HepG2 (cell line): ENCODE measurements around the gene MLLT10. TPM values are rescaled to one million over a fixed set of nuclear protein-coding genes. Genes with fewer than 3 reads are reported as not detected.

Experiments used
- ATAC-seq: fragments of 200-7000 bp; cut with Tn5 transposase; 3 replicates; pipeline ENCODE4 v1.9.1; 2020; ENCODE audit warnings: mild to moderate bottlenecking, moderate library complexity
- BruUV-seq: library from RNA; stranded (reverse); fragments of 400-500 nt; replicated peaks from 2 replicates; lab custom pipeline; 2021; lab: Mats Ljungman, UMichigan
- CTCF ChIA-PET: fragments of 300-600 bp; formaldehyde crosslinking; extraction: SDS; loops from one replicate; lab custom pipeline; 2021; ENCODE audit warnings: low total read pairs, inconsistent platforms, low intra/inter-chr PET ratio; lab: Yijun Ruan, JAX
- POLR2A ChIA-PET: fragments of 350-600 bp; sonication (Branson Sonifier 250); formaldehyde crosslinking; loops from one replicate; lab custom pipeline; 2020; ENCODE audit warnings: antibody characterized with exemption, inconsistent platforms; lab: Yijun Ruan, JAX
- DNase-seq: peaks from one replicate; pipeline ENCODE4 v3.0.0-alpha.2; 2015; ENCODE audit warnings: low spot score
- FAIRE-seq: peaks from 3 replicates; lab custom pipeline; 2011; peaks lifted over from hg19 to GRCh38; lab: Jason Lieb, UNC
- H2AFZ ChIP-seq: one replicate; pipeline ENCODE4 v1.6.1; 2011; ENCODE audit warnings: low read length, inconsistent platforms
- H3K27ac ChIP-seq: fragments of 300-600 bp; 3 replicates; pipeline ENCODE4 v1.8.0; 2011; ENCODE audit warnings: mixed run types, mild to moderate bottlenecking, mixed read lengths, low read length, inconsistent platforms; ENCODE audit not compliant: insufficient read depth; ENCODE audit errors: extremely low read length
- H3K27me3 ChIP-seq, 2 experiments: fragments of 200-600 bp in 1 of 2; 2 replicates in 1 of 2; 3 replicates in 1 of 2; pipeline versions ENCODE4 v1.6.0 to v1.8.0; 2011; ENCODE audit warnings: low read length in 2 of 2, mild to moderate bottlenecking in 2 of 2, moderate library complexity in 2 of 2, inconsistent platforms in 1 of 2; ENCODE audit not compliant: insufficient read depth in 2 of 2, control insufficient read depth in 1 of 2
- H3K36me3 ChIP-seq, 2 experiments: fragments of 200-600 bp in 1 of 2; replicated peaks in 1 of 2; 2 replicates in 1 of 2; 3 replicates in 1 of 2; pipeline versions ENCODE4 v1.5.1 to v1.8.0; 2011; ENCODE audit warnings: low read length in 2 of 2, inconsistent platforms in 1 of 2; ENCODE audit not compliant: insufficient read depth in 2 of 2, control insufficient read depth in 1 of 2
- H3K4me1 ChIP-seq: 2 replicates; pipeline ENCODE4 v1.5.1; 2012; ENCODE audit warnings: low read length, inconsistent platforms; ENCODE audit not compliant: insufficient read depth
- H3K4me2 ChIP-seq: 2 replicates; pipeline ENCODE4 v1.6.0; 2011; ENCODE audit warnings: low read depth, low read length, inconsistent platforms
- H3K4me3 ChIP-seq, 3 experiments: fragments of 200-600 bp in 1 of 3; sonication (generic), shearing (Covaris generic) in 1 of 3; replicated peaks in 1 of 3; 2 replicates each; pipeline ENCODE4 v1.5.1; 2011 to 2016; ENCODE audit warnings: low read length in 3 of 3, inconsistent platforms in 2 of 3, low read depth in 2 of 3, mild to moderate bottlenecking in 2 of 3, control low read depth in 1 of 3, mixed read lengths in 1 of 3; ENCODE audit not compliant: insufficient read depth in 1 of 3
- H3K79me2 ChIP-seq: one replicate; pipeline ENCODE4 v1.6.1; 2011; ENCODE audit warnings: low read length, inconsistent platforms; ENCODE audit not compliant: insufficient read depth
- H3K9ac ChIP-seq: 2 replicates; pipeline ENCODE4 v1.6.0; 2011; ENCODE audit warnings: mild to moderate bottlenecking, low read depth, low read length, inconsistent platforms; ENCODE audit not compliant: insufficient read depth
- H3K9me3 ChIP-seq: 2 replicates; pipeline ENCODE4 v1.5.1; 2012; ENCODE audit warnings: mild to moderate bottlenecking, low read length
- H4K20me1 ChIP-seq: 2 replicates; pipeline ENCODE4 v1.6.0; 2011; ENCODE audit warnings: inconsistent platforms, mild to moderate bottlenecking, low read length, moderate library complexity; ENCODE audit not compliant: insufficient read depth
- KDM5B ChIP-seq: sonication (generic); formaldehyde crosslinking; IDR thresholded peaks from 2 replicates; pipeline ENCODE4 v1.4.0; 2020; ENCODE audit warnings: missing genetic modification reagents, mild to moderate bottlenecking, borderline replicate concordance
- TGIF2 ChIP-seq: IDR thresholded peaks from 2 replicates; pipeline ENCODE4 v1.6.1; 2016; ENCODE audit warnings: control low read depth, missing compliant biosample characterization
- ZFP36 ChIP-seq: fragments of 150-350 bp; IDR thresholded peaks from 2 replicates; pipeline ENCODE4 v1.6.1; 2018; ENCODE audit warnings: borderline replicate concordance, low read length, low read depth; ENCODE audit not compliant: partially characterized antibody
- WGBS: methylation state at CpG from one replicate; pipeline ENCODE4 v1.1.6; 2017; ENCODE audit warnings: low lambda C conversion rate; 5-methylcytosine and 5-hydroxymethylcytosine counted together
- in situ Hi-C: cut with HindIII; loops from 2 replicates; pipeline ENCODE4 v1.10.0; 2017; ENCODE audit warnings: low pct_unique_long_range_greater_than_20kb; ENCODE audit not compliant: extremely low pct_ligation_motif_present
- intact Hi-C: fragments of 100-400 bp; cut with micrococcal nuclease; formaldehyde crosslinking; loops from one replicate; pipeline ENCODE4 v1.10.0; 2022; ENCODE audit not compliant: unreplicated experiment
- polyA plus RNA-seq, 8 experiments: library from polyadenylated mRNA; depleted of rRNA in 3 of 8; stranded (reverse) in 7 of 8; unstranded in 1 of 8; fragments of >200 nt; fragmentation: Illumina TruSeq in 4 of 8; extraction: Trizol in 4 of 8; gene quantifications; 2 replicates each; pipeline versions ENCODE4 v1.2.1 to v1.2.3, GENCODE V29; 2011 to 2016; ENCODE audit warnings: low read depth in 4 of 8, missing spikeins in 1 of 8, mixed read lengths in 1 of 8; ENCODE audit not compliant: insufficient read depth in 1 of 8
- total RNA-seq, 5 experiments: library from RNA; depleted of rRNA; stranded (reverse); fragments of >200 nt; fragmentation: Illumina TruSeq; extraction: Trizol; gene quantifications; 2 replicates each; pipeline ENCODE4 v1.2.3, GENCODE V29; 2016; ENCODE audit warnings: low read depth in 1 of 5
- TF ChIP-seq, protein P1 (sequence below): sonication (generic); formaldehyde crosslinking; IDR thresholded peaks from 2 replicates; pipeline ENCODE4 v1.9.0; 2021; ENCODE audit warnings: missing genetic modification reagents, borderline replicate concordance
- TF ChIP-seq, protein P2 (sequence below): sonication (generic); formaldehyde crosslinking; IDR thresholded peaks from 2 replicates; pipeline ENCODE4 v1.4.0; 2020; ENCODE audit warnings: missing genetic modification reagents

MLLT10 gene
- total and polyA plus RNA-seq, 2 of the 13 experiments (the other 11 are each of a cell fraction or from before 2014, with no cell fraction given) = 51.3 to 84.1 TPM

DNA sequence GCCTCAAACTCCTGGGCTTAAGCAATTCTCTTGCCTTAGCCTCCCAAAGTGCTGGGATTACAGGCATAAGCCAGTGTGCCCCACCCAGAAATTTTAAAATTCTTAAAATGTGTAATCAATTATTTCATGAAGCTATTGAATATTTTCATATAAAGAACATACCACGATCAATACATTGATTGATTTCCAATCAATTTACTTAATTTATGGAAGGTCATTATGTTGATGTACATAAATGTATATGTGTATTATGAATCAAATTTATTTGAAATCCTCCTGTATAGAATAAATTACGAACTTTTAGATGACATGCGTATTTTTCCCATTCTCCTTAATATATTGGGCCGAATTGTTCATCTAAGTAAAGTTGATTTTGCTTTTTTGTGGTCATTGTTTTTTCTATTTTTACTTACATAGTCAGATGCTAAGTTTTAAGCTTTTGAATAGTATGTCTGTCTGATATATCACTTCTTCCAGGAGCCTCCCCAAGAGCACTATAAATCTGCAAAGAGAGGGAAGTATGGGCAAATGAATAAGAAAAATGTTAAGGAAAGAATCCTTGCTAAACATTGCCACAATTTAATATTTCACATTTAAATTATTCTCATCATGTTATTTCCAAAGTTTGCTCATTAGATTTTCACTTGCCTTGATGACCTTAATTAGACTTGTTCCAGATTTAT lies 43.9 kb upstream of the MLLT10 start:
- FAIRE-seq (no peak), DNase-seq (no peak), ATAC-seq (no peak)
- Histone ChIP-seq H3K4me2 (no peak overlapping the region), H3K9ac (no peak overlapping the region), H4K20me1 (no peaks in the 10 kb centered on the region), H3K9me3 (no peaks in the 10 kb centered on the region), H2AFZ (no peak overlapping the region), H3K27me3 (no peaks in the 10 kb centered on the region; a peak in 1 of 5 replicates), H3K4me3 (no peak overlapping the region), H3K4me1 (peaks cover 19% of the 10 kb centered on the region), H3K79me2 (peaks cover 3% of the 10 kb centered on the region), H3K27ac (no peak overlapping the region), H3K36me3 (no peaks in the 10 kb centered on the region)
- no TSS peak for BruUV-seq
- CTCF ChIA-PET = no interaction called here
- TF ChIP-seq, protein P1, sequence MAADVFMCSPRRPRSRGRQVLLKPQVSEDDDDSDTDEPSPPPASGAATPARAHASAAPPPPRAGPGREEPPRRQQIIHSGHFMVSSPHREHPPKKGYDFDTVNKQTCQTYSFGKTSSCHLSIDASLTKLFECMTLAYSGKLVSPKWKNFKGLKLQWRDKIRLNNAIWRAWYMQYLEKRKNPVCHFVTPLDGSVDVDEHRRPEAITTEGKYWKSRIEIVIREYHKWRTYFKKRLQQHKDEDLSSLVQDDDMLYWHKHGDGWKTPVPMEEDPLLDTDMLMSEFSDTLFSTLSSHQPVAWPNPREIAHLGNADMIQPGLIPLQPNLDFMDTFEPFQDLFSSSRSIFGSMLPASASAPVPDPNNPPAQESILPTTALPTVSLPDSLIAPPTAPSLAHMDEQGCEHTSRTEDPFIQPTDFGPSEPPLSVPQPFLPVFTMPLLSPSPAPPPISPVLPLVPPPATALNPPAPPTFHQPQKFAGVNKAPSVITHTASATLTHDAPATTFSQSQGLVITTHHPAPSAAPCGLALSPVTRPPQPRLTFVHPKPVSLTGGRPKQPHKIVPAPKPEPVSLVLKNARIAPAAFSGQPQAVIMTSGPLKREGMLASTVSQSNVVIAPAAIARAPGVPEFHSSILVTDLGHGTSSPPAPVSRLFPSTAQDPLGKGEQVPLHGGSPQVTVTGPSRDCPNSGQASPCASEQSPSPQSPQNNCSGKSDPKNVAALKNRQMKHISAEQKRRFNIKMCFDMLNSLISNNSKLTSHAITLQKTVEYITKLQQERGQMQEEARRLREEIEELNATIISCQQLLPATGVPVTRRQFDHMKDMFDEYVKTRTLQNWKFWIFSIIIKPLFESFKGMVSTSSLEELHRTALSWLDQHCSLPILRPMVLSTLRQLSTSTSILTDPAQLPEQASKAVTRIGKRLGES (CRISPR knock-in tag) = no peak
- TF ChIP-seq TGIF2 = no peak
- TF ChIP-seq, protein P2, sequence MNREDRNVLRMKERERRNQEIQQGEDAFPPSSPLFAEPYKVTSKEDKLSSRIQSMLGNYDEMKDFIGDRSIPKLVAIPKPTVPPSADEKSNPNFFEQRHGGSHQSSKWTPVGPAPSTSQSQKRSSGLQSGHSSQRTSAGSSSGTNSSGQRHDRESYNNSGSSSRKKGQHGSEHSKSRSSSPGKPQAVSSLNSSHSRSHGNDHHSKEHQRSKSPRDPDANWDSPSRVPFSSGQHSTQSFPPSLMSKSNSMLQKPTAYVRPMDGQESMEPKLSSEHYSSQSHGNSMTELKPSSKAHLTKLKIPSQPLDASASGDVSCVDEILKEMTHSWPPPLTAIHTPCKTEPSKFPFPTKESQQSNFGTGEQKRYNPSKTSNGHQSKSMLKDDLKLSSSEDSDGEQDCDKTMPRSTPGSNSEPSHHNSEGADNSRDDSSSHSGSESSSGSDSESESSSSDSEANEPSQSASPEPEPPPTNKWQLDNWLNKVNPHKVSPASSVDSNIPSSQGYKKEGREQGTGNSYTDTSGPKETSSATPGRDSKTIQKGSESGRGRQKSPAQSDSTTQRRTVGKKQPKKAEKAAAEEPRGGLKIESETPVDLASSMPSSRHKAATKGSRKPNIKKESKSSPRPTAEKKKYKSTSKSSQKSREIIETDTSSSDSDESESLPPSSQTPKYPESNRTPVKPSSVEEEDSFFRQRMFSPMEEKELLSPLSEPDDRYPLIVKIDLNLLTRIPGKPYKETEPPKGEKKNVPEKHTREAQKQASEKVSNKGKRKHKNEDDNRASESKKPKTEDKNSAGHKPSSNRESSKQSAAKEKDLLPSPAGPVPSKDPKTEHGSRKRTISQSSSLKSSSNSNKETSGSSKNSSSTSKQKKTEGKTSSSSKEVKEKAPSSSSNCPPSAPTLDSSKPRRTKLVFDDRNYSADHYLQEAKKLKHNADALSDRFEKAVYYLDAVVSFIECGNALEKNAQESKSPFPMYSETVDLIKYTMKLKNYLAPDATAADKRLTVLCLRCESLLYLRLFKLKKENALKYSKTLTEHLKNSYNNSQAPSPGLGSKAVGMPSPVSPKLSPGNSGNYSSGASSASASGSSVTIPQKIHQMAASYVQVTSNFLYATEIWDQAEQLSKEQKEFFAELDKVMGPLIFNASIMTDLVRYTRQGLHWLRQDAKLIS (CRISPR knock-in tag) = no peak
- TF ChIP-seq KDM5B (CRISPR knock-in tag) = no peak
- no peak for TF ChIP-seq ZFP36
- in situ Hi-C loops (loop anchor here (10.0 to 25.0 kb wide), 2 partner anchors 203 to 465 kb away; no protein-coding TSS in a partner anchor), intact Hi-C loops (loop anchor here (10.0 kb wide), 1 partner anchor 415 kb away; no protein-coding TSS in a partner anchor)
- 93% methylated on average over 4 of the region's 4 CpGs for WGBS
- POLR2A ChIA-PET = interaction anchor here (1.0 kb wide), 1 partner anchor 8 kb away, joined by 3 read pairs; no protein-coding TSS in a partner anchor
